MM.1S (cell line): ENCODE results near the gene RNU1-4.
"Not testable (repeated sequence)": the region's sequence is repeated elsewhere in the genome, so short reads cannot be mapped to it uniquely, and the experiment has no call there.

Experiments used
- DNase-seq: peaks from one replicate; pipeline ENCODE4 v3.0.0-alpha.2; 2015
- H2AFZ ChIP-seq: fragments of 300-600 bp; sonication (generic); 2 replicates; pipeline ENCODE4 v1.6.0; 2016; ENCODE audit warnings: antibody characterized with exemption, low read length
- H3F3A ChIP-seq: fragments of 300-600 bp; sonication (generic); 2 replicates; pipeline ENCODE4 v1.6.1; 2016; ENCODE audit warnings: mild to moderate bottlenecking, antibody characterized with exemption, low read length, moderate library complexity, mixed read lengths; ENCODE audit not compliant: insufficient read depth
- H3K27ac ChIP-seq: fragments of 300-600 bp; sonication (generic); 2 replicates; pipeline ENCODE4 v1.5.1; 2016; ENCODE audit warnings: mild to moderate bottlenecking, low read length
- H3K27me3 ChIP-seq: fragments of 300-600 bp; sonication (generic); replicated peaks from 2 replicates; pipeline ENCODE4 v1.6.0; 2016; ENCODE audit warnings: low read length; ENCODE audit not compliant: insufficient read depth
- H3K36me3 ChIP-seq: fragments of 300-600 bp; sonication (generic); replicated peaks from 2 replicates; pipeline ENCODE4 v1.6.1; 2016; ENCODE audit warnings: mild to moderate bottlenecking, low read length, mixed read lengths; ENCODE audit not compliant: insufficient read depth
- H3K4me1 ChIP-seq: fragments of 300-600 bp; sonication (generic); 2 replicates; pipeline ENCODE4 v1.6.1; 2016; ENCODE audit warnings: low read length, mixed read lengths
- H3K4me2 ChIP-seq: fragments of 300-600 bp; sonication (generic); 2 replicates; pipeline ENCODE4 v1.6.0; 2016; ENCODE audit warnings: low read depth, low read length
- H3K4me3 ChIP-seq: fragments of 300-600 bp; sonication (generic); 2 replicates; pipeline ENCODE4 v1.5.1; 2016; ENCODE audit warnings: low read length, mixed read lengths
- H3K79me2 ChIP-seq: fragments of 300-600 bp; sonication (generic); 2 replicates; pipeline ENCODE4 v1.6.1; 2016; ENCODE audit warnings: mixed run types, low read length, mixed read lengths
- H3K9ac ChIP-seq: fragments of 300-600 bp; sonication (generic); 2 replicates; pipeline ENCODE4 v1.6.1; 2016; ENCODE audit warnings: low read length, mixed read lengths
- H3K9me2 ChIP-seq: fragments of 300-600 bp; sonication (generic); replicated peaks from 2 replicates; pipeline ENCODE4 v1.6.1; 2016; ENCODE audit warnings: mild to moderate bottlenecking, low read length, mixed read lengths; ENCODE audit not compliant: insufficient read depth
- H3K9me3 ChIP-seq: fragments of 300-600 bp; sonication (generic); replicated peaks from 2 replicates; pipeline ENCODE4 v1.6.1; 2016; ENCODE audit warnings: mild to moderate bottlenecking, low read length, mixed read lengths; ENCODE audit not compliant: insufficient read depth
- H4K20me1 ChIP-seq: fragments of 300-600 bp; sonication (generic); 2 replicates; pipeline ENCODE4 v1.6.1; 2016; ENCODE audit warnings: mild to moderate bottlenecking, low read length, moderate library complexity, mixed read lengths; ENCODE audit not compliant: insufficient read depth

Gene RNU1-4

GRCh38 chr1:16697152-16697551 is 43.2 kb upstream of the RNU1-4 start:
- H3K9me3 ChIP-seq, DNase-seq, H3K4me1 ChIP-seq, H3K9ac ChIP-seq, H3K4me3 ChIP-seq, H3K36me3 ChIP-seq, H2AFZ ChIP-seq, H3K79me2 ChIP-seq, H3K27me3 ChIP-seq, H4K20me1 ChIP-seq, H3K27ac ChIP-seq, H3F3A ChIP-seq, H3K9me2 ChIP-seq, H3K4me2 ChIP-seq: not testable (repeated sequence)

DNA sequence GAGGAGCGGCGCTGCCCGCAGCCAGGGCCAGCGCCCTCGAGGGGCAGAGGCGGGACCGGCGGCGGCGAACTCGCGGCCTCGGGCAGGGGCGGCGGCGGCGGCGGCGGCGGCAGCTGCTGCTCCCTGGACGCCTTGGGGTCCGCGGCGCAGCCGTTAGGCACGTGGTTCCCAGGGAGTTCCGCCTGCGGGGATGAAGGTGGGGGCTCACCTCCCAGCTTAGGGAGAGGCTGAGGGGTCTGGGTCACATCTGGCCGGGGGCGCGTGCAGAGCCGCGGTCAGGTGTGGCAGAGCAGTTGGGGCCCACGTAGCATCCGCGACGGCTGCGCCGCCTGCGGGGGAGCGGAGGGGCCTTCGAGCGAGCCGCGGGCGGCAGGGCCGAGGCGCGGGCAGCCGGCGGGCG is 40.9 kb upstream of the RNU1-4 start:
- H3F3A ChIP-seq, H2AFZ ChIP-seq, H3K79me2 ChIP-seq, H3K4me3 ChIP-seq, H3K27ac ChIP-seq, DNase-seq, H3K9ac ChIP-seq, H3K9me2 ChIP-seq, H3K36me3 ChIP-seq, H3K4me1 ChIP-seq, H3K9me3 ChIP-seq, H3K27me3 ChIP-seq, H3K4me2 ChIP-seq, H4K20me1 ChIP-seq: not testable (repeated sequence)

DNA sequence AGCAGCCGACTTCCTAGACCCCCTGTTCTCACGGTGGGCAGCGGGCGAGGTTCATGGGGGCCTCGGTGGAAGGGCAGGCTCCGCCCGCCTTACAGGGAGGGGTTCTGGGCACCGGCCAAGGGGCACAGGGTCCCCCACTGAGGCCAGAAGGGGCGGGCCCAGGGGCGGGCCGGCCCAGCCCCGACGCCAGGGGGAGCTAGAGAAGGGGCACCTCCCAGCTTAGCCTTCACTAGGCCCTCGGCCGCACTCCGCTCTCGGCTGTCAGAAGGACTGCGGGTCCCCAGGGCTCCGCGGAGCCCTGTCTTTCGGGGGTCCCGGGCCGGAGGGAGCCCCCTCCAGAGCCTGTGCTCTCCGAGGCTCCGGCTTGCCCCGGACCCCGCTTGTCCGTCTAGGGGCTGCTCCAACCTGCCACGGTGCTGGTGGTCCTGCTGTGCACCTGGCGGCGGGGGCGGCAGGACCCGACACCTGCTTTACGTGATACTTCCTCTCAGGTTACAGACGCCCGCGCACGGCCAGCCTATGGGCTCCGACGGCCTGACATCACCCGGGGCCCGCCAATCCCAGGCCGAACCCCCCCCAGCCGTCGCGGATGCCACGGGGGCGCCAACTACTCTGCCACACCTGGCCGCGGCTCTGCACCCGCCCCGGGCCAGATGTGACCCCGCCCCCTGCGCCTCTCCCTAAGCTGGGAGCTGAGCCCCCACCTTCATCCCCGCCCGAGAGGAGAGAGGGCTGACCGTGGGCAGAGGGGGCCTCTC is 40.0 kb upstream of the RNU1-4 start:
- H3K27me3 ChIP-seq, H3K9me2 ChIP-seq, H4K20me1 ChIP-seq, H3K9ac ChIP-seq, H3K9me3 ChIP-seq, H3K4me3 ChIP-seq, DNase-seq, H3K4me1 ChIP-seq, H3K36me3 ChIP-seq, H3K4me2 ChIP-seq, H3F3A ChIP-seq, H3K79me2 ChIP-seq, H3K27ac ChIP-seq, H2AFZ ChIP-seq: not testable (repeated sequence)

- H3K9me2 ChIP-seq: not testable (repeated sequence)
Measured at GRCh38 chr1:16701189-16701588, 39.1 kb upstream of the RNU1-4 start.

DNA sequence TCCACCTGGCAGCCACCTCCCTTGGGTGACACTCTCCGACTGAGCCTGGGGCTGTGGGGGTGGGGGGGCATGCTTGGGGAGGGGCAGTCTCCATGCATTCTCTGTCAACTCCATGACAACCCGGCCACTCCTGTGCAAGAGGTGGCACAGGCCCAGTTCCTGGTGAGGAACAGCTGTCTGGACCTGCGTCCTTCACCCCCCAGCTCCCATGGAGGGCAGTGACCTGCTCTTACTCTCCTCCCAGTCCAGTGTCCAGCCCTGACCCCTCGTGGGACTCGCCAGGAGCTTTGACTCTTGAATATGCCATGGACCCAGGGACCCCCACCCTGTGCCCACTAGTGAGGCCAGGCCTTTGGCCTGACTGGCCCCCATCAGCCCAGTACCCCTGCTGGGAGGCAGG is 38.0 kb upstream of the RNU1-4 start:
- not testable (repeated sequence) for H3K9me3 ChIP-seq, DNase-seq

More at GRCh38 chr1:16701189-16701588, 39.1 kb upstream of the RNU1-4 start:
- not testable (repeated sequence) for H3K79me2 ChIP-seq, H3K27ac ChIP-seq, H4K20me1 ChIP-seq, H3K4me3 ChIP-seq, H3K36me3 ChIP-seq, H3K9ac ChIP-seq, H2AFZ ChIP-seq, H3K9me3 ChIP-seq, H3K4me1 ChIP-seq, H3F3A ChIP-seq, H3K27me3 ChIP-seq, H3K4me2 ChIP-seq, DNase-seq

GRCh38 chr1:16703141-16703540 is 37.2 kb upstream of the RNU1-4 start:
- not testable (repeated sequence) for H3K9ac ChIP-seq, H2AFZ ChIP-seq, H3K79me2 ChIP-seq, H4K20me1 ChIP-seq, H3K9me3 ChIP-seq, H3K27ac ChIP-seq, H3K9me2 ChIP-seq, H3K27me3 ChIP-seq, H3K4me1 ChIP-seq, H3F3A ChIP-seq, H3K4me3 ChIP-seq, H3K36me3 ChIP-seq, H3K4me2 ChIP-seq, DNase-seq

More for the DNA sequence above, 38.0 kb upstream of the RNU1-4 start:
- H3K9ac ChIP-seq, H3K4me2 ChIP-seq, H3K36me3 ChIP-seq, H3K27me3 ChIP-seq, H3K79me2 ChIP-seq, H3K4me1 ChIP-seq, H3K9me2 ChIP-seq, H2AFZ ChIP-seq, H4K20me1 ChIP-seq, H3K4me3 ChIP-seq, H3K27ac ChIP-seq, H3F3A ChIP-seq: not testable (repeated sequence)

GRCh38 chr1:16703602-16704001 is 36.7 kb upstream of the RNU1-4 start:
- H3K4me1 ChIP-seq, H4K20me1 ChIP-seq, H3K27me3 ChIP-seq, H3K4me3 ChIP-seq, H3K36me3 ChIP-seq, H3K9me3 ChIP-seq, H2AFZ ChIP-seq, H3K9me2 ChIP-seq, DNase-seq, H3K79me2 ChIP-seq, H3F3A ChIP-seq, H3K27ac ChIP-seq, H3K9ac ChIP-seq, H3K4me2 ChIP-seq: not testable (repeated sequence)

- H3K27ac ChIP-seq, H3K4me2 ChIP-seq, H3K4me1 ChIP-seq, H3K27me3 ChIP-seq, H3K79me2 ChIP-seq, H3F3A ChIP-seq, H3K9me3 ChIP-seq, H3K9me2 ChIP-seq, DNase-seq, H3K9ac ChIP-seq, H2AFZ ChIP-seq, H3K36me3 ChIP-seq, H4K20me1 ChIP-seq, H3K4me3 ChIP-seq: not testable (repeated sequence)
Measured at GRCh38 chr1:16704076-16704475, 36.2 kb upstream of the RNU1-4 start.
